ENCODE measurements around the gene WDR38.

WDR38 gene

GRCh38 chr9:124873664-124874063, 20.4 kb downstream of the WDR38 start:
- Histone ChIP-seq H3K4me1 (ENCODE audit: control insufficient read depth, low read length) (peaks cover 36% of the 10 kb centered on the region), H3K4me3 (ENCODE audit: low read length) (no peak overlapping the region), H3K36me3 (ENCODE audit: control insufficient read depth, low read length) (peaks cover 94% of the 10 kb centered on the region), H4K20me1 (ENCODE audit: control insufficient read depth, insufficient read depth, low read depth, low read length) (peaks cover 30% of the 10 kb centered on the region; the same call in 1 of the 2 replicates), H3K9me2 (replicated peaks; ENCODE audit: control insufficient read depth, low read length) (no peaks in the 10 kb centered on the region), H3K79me2 (ENCODE audit: control insufficient read depth, low read length) (peaks cover 70% of the 10 kb centered on the region), H3F3A (ENCODE audit: control insufficient read depth, insufficient read depth) (peaks cover 21% of the 10 kb centered on the region), H3K9me3 (ENCODE audit: control insufficient read depth, insufficient read depth, low read length) (no peaks in the 10 kb centered on the region), H3K27ac (ENCODE audit: low read depth, low read length) (peak overlapping the region; percentile 70; the same call in 1 of the 2 replicates), H3K4me2 (ENCODE audit: low read length) (peak overlapping the region; percentile 91), H3K27me3 (ENCODE audit: control insufficient read depth, low read length) (no peaks in the 10 kb centered on the region)
- TF ChIP-seq EZH2phosphoT487 (IDR thresholded peaks at IDR 0.05; ENCODE audit: borderline replicate concordance, low read length) (no peak), CTCF (IDR thresholded peaks at IDR 0.05; ENCODE audit: low read depth, low read length, poor library complexity, severe bottlenecking) (no peak)

- Histone ChIP-seq H3K79me2 (ENCODE audit: control insufficient read depth, low read length) (peaks cover 53% of the 10 kb centered on the region), H4K20me1 (ENCODE audit: control insufficient read depth, insufficient read depth, low read depth, low read length) (peaks cover 32% of the 10 kb centered on the region), H3K9me2 (replicated peaks; ENCODE audit: control insufficient read depth, low read length) (no peaks in the 10 kb centered on the region), H3K4me2 (ENCODE audit: low read length) (no peak overlapping the region), H3K4me1 (ENCODE audit: control insufficient read depth, low read length) (peaks cover 40% of the 10 kb centered on the region), H3F3A (ENCODE audit: control insufficient read depth, insufficient read depth) (peaks cover 30% of the 10 kb centered on the region), H3K27ac (ENCODE audit: low read depth, low read length) (no peak overlapping the region), H3K4me3 (ENCODE audit: low read length) (no peak overlapping the region), H3K9me3 (ENCODE audit: control insufficient read depth, insufficient read depth, low read length) (no peaks in the 10 kb centered on the region), H3K27me3 (ENCODE audit: control insufficient read depth, low read length) (no peaks in the 10 kb centered on the region), H3K36me3 (ENCODE audit: control insufficient read depth, low read length) (peaks cover 98% of the 10 kb centered on the region)
- TF ChIP-seq EZH2phosphoT487 (IDR thresholded peaks at IDR 0.05; ENCODE audit: borderline replicate concordance, low read length): no peak
- no peak for TF ChIP-seq CTCF (IDR thresholded peaks at IDR 0.05; ENCODE audit: low read depth, low read length, poor library complexity, severe bottlenecking)
Measured at GRCh38 chr9:124875501-124875900, 22.2 kb downstream of the WDR38 start.

DNA sequence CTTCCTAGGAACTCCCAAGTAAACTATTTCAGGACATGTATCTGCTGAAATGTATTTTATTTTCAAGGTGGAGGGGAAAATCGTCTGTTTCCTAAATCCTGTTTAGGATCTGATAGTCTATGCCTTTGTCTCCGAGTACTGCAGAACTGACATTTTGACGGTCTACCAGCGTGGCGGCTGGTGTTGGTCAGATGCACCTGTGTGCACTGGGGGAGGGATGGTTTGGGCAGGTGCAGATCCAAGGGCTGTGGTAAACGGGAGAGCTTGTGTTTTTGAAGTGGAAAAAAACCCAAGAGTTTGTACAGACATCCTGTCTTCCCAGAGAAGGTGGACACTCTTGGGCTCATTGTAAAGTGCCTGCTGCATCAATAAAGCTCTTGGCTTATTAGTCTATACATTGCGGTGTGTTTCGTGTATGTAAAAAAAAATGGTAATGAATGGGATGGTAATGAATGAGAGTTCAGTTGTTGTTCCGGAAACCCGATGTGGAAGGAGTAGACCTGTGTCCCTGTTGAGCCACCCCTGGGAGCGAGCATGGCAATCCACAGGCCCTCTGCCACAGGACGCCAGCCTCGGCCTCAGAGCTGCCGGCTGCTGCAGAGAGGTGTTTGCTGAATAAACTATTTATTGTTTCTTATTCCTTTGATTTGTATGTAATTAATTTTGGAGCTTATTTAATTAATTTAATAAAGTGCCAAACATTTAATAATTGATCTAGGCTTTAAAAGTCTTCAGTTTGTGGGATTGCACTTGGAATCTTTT, 23.9 kb downstream of the WDR38 start:
- peaks cover 25% of the 10 kb centered on the region for H3K4me1 ChIP-seq (ENCODE audit: control insufficient read depth, low read length)
- peaks cover 17% of the 10 kb centered on the region for H4K20me1 ChIP-seq (ENCODE audit: control insufficient read depth, insufficient read depth, low read depth, low read length)
- H3K4me3 ChIP-seq (ENCODE audit: low read length): no peak overlapping the region
- TF ChIP-seq EZH2phosphoT487 (IDR thresholded peaks at IDR 0.05; ENCODE audit: borderline replicate concordance, low read length): no peak
- no peak for TF ChIP-seq CTCF (IDR thresholded peaks at IDR 0.05; ENCODE audit: low read depth, low read length, poor library complexity, severe bottlenecking)
- peaks cover 30% of the 10 kb centered on the region for H3F3A ChIP-seq (ENCODE audit: control insufficient read depth, insufficient read depth)
- no peaks in the 10 kb centered on the region for H3K9me2 ChIP-seq (replicated peaks; ENCODE audit: control insufficient read depth, low read length)
- H3K36me3 ChIP-seq (ENCODE audit: control insufficient read depth, low read length): peaks cover 89% of the 10 kb centered on the region
- H3K27me3 ChIP-seq (ENCODE audit: control insufficient read depth, low read length): no peaks in the 10 kb centered on the region
- H3K79me2 ChIP-seq (ENCODE audit: control insufficient read depth, low read length): peaks cover 36% of the 10 kb centered on the region
- no peaks in the 10 kb centered on the region for H3K9me3 ChIP-seq (ENCODE audit: control insufficient read depth, insufficient read depth, low read length)
- H3K27ac ChIP-seq (ENCODE audit: low read depth, low read length): no peak overlapping the region
- H3K4me2 ChIP-seq (ENCODE audit: low read length): no peak overlapping the region
